PFSK-1 (cell line): Measurements from ENCODE around the gene AP4M1.

Experiments
- POLR2AphosphoS5 ChIP-seq: IDR thresholded peaks from 2 replicates; pipeline ENCODE4 v1.6.1; 2012; ENCODE audit warnings: low read depth, mild to moderate bottlenecking, control low read depth, low read length, moderate library complexity
- SIN3A ChIP-seq: IDR thresholded peaks from 2 replicates; pipeline ENCODE4 v1.6.1; 2012; ENCODE audit warnings: mild to moderate bottlenecking, low read length, moderate library complexity, borderline replicate concordance; ENCODE audit not compliant: insufficient read depth

GRCh38 chr7:100106633-100107032 lies 5.2 kb downstream of the AP4M1 start:
- TF ChIP-seq SIN3A = no peak
- no peak for TF ChIP-seq POLR2AphosphoS5
